GM20000 (cell line): Measurements from ENCODE around the gene DNAJB6.

Experiments used
- DNase-seq: peaks from one replicate; pipeline ENCODE4 v3.0.0; 2012; ENCODE audit warnings: low spot score
- TF ChIP-seq, protein P1 (sequence below): IDR thresholded peaks from 2 replicates; pipeline ENCODE4 v1.5.1; 2012; ENCODE audit warnings: mild to moderate bottlenecking, control low read depth; ENCODE audit errors: extremely low read depth, missing control alignments

The DNAJB6 gene

GRCh38 chr7:157380416-157380815 lies 43.6 kb downstream of the DNAJB6 start:
- no peak for DNase-seq
- TF ChIP-seq, protein P1, sequence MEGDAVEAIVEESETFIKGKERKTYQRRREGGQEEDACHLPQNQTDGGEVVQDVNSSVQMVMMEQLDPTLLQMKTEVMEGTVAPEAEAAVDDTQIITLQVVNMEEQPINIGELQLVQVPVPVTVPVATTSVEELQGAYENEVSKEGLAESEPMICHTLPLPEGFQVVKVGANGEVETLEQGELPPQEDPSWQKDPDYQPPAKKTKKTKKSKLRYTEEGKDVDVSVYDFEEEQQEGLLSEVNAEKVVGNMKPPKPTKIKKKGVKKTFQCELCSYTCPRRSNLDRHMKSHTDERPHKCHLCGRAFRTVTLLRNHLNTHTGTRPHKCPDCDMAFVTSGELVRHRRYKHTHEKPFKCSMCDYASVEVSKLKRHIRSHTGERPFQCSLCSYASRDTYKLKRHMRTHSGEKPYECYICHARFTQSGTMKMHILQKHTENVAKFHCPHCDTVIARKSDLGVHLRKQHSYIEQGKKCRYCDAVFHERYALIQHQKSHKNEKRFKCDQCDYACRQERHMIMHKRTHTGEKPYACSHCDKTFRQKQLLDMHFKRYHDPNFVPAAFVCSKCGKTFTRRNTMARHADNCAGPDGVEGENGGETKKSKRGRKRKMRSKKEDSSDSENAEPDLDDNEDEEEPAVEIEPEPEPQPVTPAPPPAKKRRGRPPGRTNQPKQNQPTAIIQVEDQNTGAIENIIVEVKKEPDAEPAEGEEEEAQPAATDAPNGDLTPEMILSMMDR: no peak

DNA sequence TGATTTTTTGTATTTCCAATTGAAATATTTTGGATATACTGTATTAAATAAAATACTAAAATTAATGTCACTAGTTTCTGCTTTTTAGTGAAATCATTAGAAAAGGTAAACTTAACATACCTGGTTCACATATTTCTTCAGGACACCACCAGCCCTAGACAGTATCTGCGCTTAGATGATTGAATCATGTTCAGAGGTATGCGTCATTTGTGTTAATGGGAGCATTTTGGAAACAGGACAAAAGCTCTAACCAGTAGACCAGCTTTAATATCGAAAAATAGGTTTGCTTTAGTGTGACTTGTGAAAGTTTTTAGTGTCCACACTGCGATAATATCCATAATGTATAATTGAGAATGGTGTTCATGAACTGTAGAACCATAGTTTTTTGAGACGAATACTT lies 47.1 kb downstream of the DNAJB6 start:
- TF ChIP-seq, protein P1: no peak
- DNase-seq: no peak

DNA sequence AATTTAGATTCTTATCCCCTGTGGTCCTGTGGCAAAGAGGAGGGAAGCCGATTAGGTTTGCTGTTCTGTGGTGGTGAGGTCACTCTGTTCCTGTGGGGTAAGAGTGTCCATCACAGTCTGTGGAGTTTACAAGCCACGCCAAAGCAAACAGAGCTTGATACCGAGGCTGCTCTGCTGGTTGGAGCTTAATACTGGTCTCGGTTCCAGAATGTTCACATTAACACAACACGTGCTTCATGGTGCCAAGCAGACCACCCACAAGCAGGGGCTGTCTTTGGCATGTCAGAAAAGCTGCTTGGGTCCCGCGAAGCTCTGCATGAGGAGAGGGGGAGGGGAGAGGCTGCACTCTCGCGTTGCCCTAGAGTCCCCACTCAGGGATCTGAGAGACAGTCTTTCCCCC lies 47.5 kb downstream of the DNAJB6 start:
- TF ChIP-seq, protein P1: no peak
- no peak for DNase-seq

- DNase-seq: peak; percentile 80
- TF ChIP-seq, protein P1: peak; percentile 71
These were observed 50.4 kb downstream of the DNAJB6 start for GRCh38 chr7:157386979-157387800.

GRCh38 chr7:157388301-157388700 lies 51.5 kb downstream of the DNAJB6 start:
- no peak for DNase-seq
- TF ChIP-seq, protein P1: no peak

DNA sequence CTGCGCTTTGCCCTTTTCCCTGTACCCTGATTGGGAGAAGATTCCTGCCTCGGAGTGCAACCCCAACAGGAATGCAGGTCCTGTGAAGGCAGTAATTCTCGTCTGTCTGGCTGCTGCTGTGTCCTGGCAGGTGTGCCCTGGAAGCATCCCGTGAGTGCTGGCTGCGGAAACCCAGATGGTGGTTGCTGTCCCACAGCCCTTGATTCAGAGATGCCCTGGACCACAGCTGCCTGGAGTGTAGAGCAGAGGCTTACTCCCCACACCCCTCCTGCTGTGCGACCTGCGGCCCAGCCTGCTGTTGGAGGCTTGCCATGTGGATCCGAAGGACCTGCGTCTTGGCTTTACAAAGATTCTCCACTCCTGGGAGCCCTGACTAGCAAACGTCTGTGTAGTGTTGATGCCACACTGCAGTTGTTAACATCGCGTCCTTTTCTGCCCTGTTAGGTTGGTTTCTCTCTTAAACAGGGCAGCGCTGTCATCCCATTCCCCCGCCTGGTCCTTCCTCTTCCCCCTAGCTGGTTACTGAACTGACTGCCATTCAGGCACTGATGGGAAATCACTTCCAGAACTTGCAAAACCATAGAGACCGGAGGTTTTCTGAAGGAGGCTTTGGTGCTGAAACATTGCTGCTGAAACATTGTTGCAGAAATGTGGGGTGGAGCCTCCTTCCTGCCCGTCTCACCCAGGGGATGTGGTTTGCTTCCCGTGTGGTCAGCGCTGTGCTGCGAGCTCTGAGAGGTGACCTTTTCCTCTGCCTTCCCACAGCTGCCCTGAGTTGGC lies 53.3 kb downstream of the DNAJB6 start:
- TF ChIP-seq, protein P1: no peak
- no peak for DNase-seq

- TF ChIP-seq, protein P1: no peak
- no peak for DNase-seq
These were observed 54.4 kb downstream of the DNAJB6 start for GRCh38 chr7:157391036-157391710.
